Eye (tissue), 1 donor: ENCODE measurements around the gene UNC13C.

Experiments
- DNase-seq: peaks from one replicate; pipeline ENCODE4 v3.0.0-alpha.2; 2015

UNC13C gene

GRCh38 chr15:54575586-54575985 is 597.3 kb downstream of the UNC13C start:
- no peak for DNase-seq

- DNase-seq: no peak
These were observed 598.2 kb downstream of the UNC13C start for GRCh38 chr15:54576298-54576935.

- DNase-seq: peak; percentile 8
These were observed 599.4 kb downstream of the UNC13C start for GRCh38 chr15:54577476-54578250.

GRCh38 chr15:54579855-54580254 is 601.6 kb downstream of the UNC13C start:
- DNase-seq: no peak

GRCh38 chr15:54580643-54581042 is 602.4 kb downstream of the UNC13C start:
- DNase-seq: no peak

- DNase-seq: no peak
These were observed 604.8 kb downstream of the UNC13C start for GRCh38 chr15:54582863-54583643.

GRCh38 chr15:54585063-54585462 is 606.8 kb downstream of the UNC13C start:
- no peak for DNase-seq

GRCh38 chr15:54594115-54594514 is 615.9 kb downstream of the UNC13C start:
- no peak for DNase-seq

- no peak for DNase-seq
These were observed 621.1 kb downstream of the UNC13C start for GRCh38 chr15:54599386-54599785.

GRCh38 chr15:54605043-54605442 is 626.8 kb downstream of the UNC13C start:
- peak; percentile 20 for DNase-seq

GRCh38 chr15:54605556-54605955 is 627.3 kb downstream of the UNC13C start:
- peak; percentile 16 for DNase-seq

- no peak for DNase-seq
These were observed 630.9 kb downstream of the UNC13C start for GRCh38 chr15:54608876-54609835.

GRCh38 chr15:54618120-54618519 is 639.9 kb downstream of the UNC13C start:
- DNase-seq: no peak

- no peak for DNase-seq
These were observed 640.9 kb downstream of the UNC13C start for GRCh38 chr15:54619180-54619579.

- DNase-seq: no peak
These were observed 642.7 kb downstream of the UNC13C start for GRCh38 chr15:54620916-54621315.

- no peak for DNase-seq
These were observed 657.9 kb downstream of the UNC13C start for GRCh38 chr15:54636147-54636546.

GRCh38 chr15:54638666-54639065 is 660.4 kb downstream of the UNC13C start:
- no peak for DNase-seq

GRCh38 chr15:54640873-54641272 is 662.6 kb downstream of the UNC13C start:
- no peak for DNase-seq

GRCh38 chr15:54644796-54645195 is 666.6 kb downstream of the UNC13C start:
- DNase-seq: no peak

GRCh38 chr15:54659646-54660045 is 681.4 kb downstream of the UNC13C start:
- DNase-seq: no peak

GRCh38 chr15:54660356-54660755 is 682.1 kb downstream of the UNC13C start:
- DNase-seq: no peak

- DNase-seq: peak; percentile 8
These were observed 697.0 kb downstream of the UNC13C start for GRCh38 chr15:54675241-54675640.

- no peak for DNase-seq
These were observed 703.3 kb downstream of the UNC13C start for GRCh38 chr15:54681584-54681983.
